D721Med (cell line): ENCODE data around the gene CNEP1R1.

ENCODE experiments used
- DNase-seq: peaks from one replicate; pipeline ENCODE4 v3.0.0; 2011; ENCODE audit warnings: low spot score; ENCODE audit not compliant: insufficient read length
- FAIRE-seq: peaks from 2 replicates; lab custom pipeline; 2011; peaks lifted over from hg19 to GRCh38; lab: Jason Lieb, UNC
- CTCF ChIP-seq: IDR thresholded peaks from 2 replicates; pipeline ENCODE4 v1.5.1; 2012; ENCODE audit warnings: mild to moderate bottlenecking, control low read depth; ENCODE audit not compliant: insufficient read depth; ENCODE audit errors: missing control alignments

The CNEP1R1 gene

GRCh38 chr16:50067290-50067853, 42.3 kb downstream of the CNEP1R1 start:
- FAIRE-seq (no peak), DNase-seq (no peak)

DNA sequence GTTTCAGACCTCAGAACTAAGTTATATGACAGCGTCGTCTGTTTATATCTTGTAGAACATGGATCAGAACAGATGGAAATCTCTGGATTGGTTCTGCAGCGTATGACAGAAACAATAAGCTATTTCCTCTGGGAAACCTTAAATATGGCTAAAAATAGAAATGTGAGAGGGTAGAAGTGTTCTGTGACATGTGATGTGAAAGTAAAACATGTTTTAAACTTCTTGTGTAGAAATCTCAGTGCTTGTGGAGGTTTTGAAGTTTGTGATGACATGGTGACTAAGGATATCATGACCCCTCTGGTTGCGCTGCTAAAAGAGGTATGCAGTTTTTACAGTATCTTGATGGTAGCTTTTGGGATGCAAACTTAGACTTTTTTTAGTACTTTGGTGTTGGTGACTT, 43.5 kb downstream of the CNEP1R1 start:
- no peak for TF ChIP-seq CTCF
- no peak for FAIRE-seq
- no peak for DNase-seq

More at GRCh38 chr16:50067290-50067853, 42.3 kb downstream of the CNEP1R1 start:
- TF ChIP-seq CTCF = peak; percentile 40

DNA sequence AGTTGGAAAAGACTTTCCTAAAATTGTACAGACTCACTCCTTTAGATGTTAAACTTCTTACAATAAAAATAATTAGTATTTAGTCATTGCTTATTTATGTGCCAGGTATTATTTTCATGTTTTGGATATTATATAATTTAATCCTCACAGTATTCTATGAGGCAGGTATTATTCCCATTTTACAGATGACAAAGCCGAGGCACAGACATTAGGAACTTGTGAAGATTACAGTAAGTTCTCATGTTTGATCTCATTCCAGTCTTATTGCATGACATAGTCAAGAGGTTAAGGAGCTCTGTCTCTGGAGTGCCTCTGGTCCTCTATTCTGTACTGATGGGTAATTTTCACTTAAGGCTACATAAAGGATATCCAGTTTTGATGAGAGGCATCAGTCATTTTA, 44.0 kb downstream of the CNEP1R1 start:
- FAIRE-seq (no peak), DNase-seq (no peak)
- no peak for TF ChIP-seq CTCF

GRCh38 chr16:50071075-50071671, 46.1 kb downstream of the CNEP1R1 start:
- no peak for DNase-seq
- no peak for FAIRE-seq
- no peak for TF ChIP-seq CTCF

GRCh38 chr16:50072730-50073129, 47.7 kb downstream of the CNEP1R1 start:
- no peak for TF ChIP-seq CTCF
- FAIRE-seq = no peak
- DNase-seq = no peak

DNA sequence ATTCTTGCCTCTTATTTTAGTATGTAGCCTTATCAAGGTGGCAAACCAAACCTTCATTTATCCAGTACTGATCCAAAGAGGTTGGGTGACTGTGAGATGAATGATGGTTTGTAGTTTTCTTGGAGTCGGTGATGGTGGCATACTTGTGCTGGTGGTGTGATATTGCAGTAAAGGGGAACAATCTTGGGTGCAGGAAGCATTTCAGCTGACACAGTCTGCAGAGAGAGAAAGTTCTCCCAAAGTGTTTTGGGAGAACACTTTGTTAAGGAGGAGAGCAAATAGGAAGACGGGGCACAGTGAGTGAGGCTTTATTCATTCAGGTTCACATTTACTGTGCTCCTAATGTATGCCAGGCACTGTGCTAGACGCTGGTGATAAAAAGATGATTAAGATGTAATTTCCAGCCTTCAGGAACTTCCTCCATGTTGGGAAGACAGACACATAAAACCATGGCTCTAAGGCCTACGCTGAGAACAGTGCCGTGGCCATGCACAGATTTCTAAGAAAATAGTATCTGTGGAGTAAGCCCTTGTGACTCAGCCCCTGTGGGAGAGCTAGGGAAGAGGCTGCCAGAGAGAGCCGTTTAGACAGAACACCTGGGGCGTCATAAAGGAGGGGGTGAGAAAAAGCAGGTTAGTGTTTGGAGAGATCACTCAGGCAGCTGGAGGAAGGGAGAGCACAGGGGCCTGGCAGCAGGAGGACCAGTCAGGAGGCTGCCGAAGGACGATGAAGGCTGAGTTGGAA, 54.5 kb downstream of the CNEP1R1 start:
- no peak for TF ChIP-seq CTCF
- FAIRE-seq (no peak), DNase-seq (no peak)
